ENCODE data around the gene TSG101. TPM values are rescaled to one million over a fixed set of nuclear protein-coding genes. Genes with fewer than 3 reads are reported as not detected.

Gene TSG101
- total RNA-seq, 1 experiment from 2014 or later: 86.6 TPM

DNA sequence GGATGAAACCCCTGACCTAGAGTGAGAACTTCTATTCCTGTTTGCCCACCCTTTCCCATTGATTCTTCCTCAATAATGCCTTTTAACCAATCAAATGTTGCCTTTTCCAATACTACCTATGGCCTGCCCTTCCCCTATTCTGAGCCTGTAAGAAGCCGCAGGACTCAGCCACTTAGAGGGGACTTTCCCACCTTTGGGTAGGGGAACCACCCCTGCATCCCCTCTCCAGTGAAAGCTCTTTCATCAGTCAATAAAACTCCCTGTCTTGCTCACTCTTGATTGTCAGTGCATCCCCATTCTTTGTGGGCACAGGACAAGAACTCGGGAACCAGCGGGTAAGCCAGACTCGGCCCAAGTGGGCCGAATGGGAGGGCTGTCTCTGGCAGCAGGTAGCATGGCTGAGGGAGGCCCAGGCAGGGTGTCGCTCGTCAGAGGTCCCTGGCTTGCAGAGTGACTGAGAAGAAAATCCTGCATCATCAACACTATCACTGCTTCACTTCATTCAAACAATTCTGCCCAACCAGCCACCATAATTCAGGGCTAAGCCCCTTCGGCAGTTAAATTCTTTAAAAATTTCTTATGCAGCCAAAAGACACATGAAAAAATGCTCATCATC lies 40.7 kb downstream of the TSG101 start:
- Histone ChIP-seq H3K4me3 (ENCODE audit: low read depth, low read length) (no peak overlapping the region), H3K27me3 (replicated peaks; ENCODE audit: control insufficient read depth, insufficient read depth, low read length) (no peaks in the 10 kb centered on the region), H3K36me3 (ENCODE audit: control insufficient read depth, insufficient read depth, low read length) (no peaks in the 10 kb centered on the region; the same call in none of the 2 replicates), H3K9me3 (no peaks in the 10 kb centered on the region), H3K4me1 (peaks cover 3% of the 10 kb centered on the region; the same call in 1 of the 2 replicates)
- CTCF ChIA-PET: no interaction called here
- BruUV-seq (replicated peaks): no TSS peak
- intact Hi-C loops (cut with micrococcal nuclease; ENCODE audit: unreplicated experiment): no loop called here
- no peak overlapping the region for H3K4me3 Mint-ChIP-seq (ENCODE audit: unreplicated experiment)
- no peaks in the 10 kb centered on the region for H3K27me3 Mint-ChIP-seq (ENCODE audit: insufficient read depth, unreplicated experiment)
- no peak for DNase-seq
- POLR2A ChIA-PET: no interaction called here
- H3K9me3 Mint-ChIP-seq (ENCODE audit: unreplicated experiment): no peaks in the 10 kb centered on the region
- peaks cover 66% of the 10 kb centered on the region for H3K36me3 Mint-ChIP-seq (ENCODE audit: insufficient read depth, unreplicated experiment)
- no peak for TF ChIP-seq CTCF (IDR thresholded peaks at IDR 0.05; ENCODE audit: insufficient read depth in 1 of 2, low read depth in 1 of 2, low read length in 1 of 2, severe bottlenecking in 1 of 2, unreplicated experiment in 1 of 2)
- H3K27ac Mint-ChIP-seq (ENCODE audit: unreplicated experiment): no peak overlapping the region
- H3K4me1 Mint-ChIP-seq (ENCODE audit: low read depth, unreplicated experiment): no peaks in the 10 kb centered on the region

GRCh38 chr11:18479063-18479462 lies 47.7 kb downstream of the TSG101 start:
- Histone ChIP-seq H3K9me3 (no peaks in the 10 kb centered on the region), H3K4me3 (ENCODE audit: low read depth, low read length) (no peak overlapping the region), H3K36me3 (ENCODE audit: control insufficient read depth, insufficient read depth, low read length) (no peaks in the 10 kb centered on the region; the same call in 1 of the 2 replicates), H3K27me3 (replicated peaks; ENCODE audit: control insufficient read depth, insufficient read depth, low read length) (no peaks in the 10 kb centered on the region), H3K4me1 (no peaks in the 10 kb centered on the region)
- ChIA-PET CTCF (no interaction called here), POLR2A (no interaction called here)
- TF ChIP-seq CTCF (IDR thresholded peaks at IDR 0.05; ENCODE audit: insufficient read depth in 1 of 2, low read depth in 1 of 2, low read length in 1 of 2, severe bottlenecking in 1 of 2, unreplicated experiment in 1 of 2): no peak
- no TSS peak for BruUV-seq (replicated peaks)
- no peak overlapping the region for H3K4me3 Mint-ChIP-seq (ENCODE audit: unreplicated experiment)
- no peak for DNase-seq
- peaks cover 82% of the 10 kb centered on the region for H3K36me3 Mint-ChIP-seq (ENCODE audit: insufficient read depth, unreplicated experiment)
- intact Hi-C loops (cut with micrococcal nuclease; ENCODE audit: unreplicated experiment): no loop called here
- H3K27ac Mint-ChIP-seq (ENCODE audit: unreplicated experiment): no peak overlapping the region
- H3K4me1 Mint-ChIP-seq (ENCODE audit: low read depth, unreplicated experiment): no peaks in the 10 kb centered on the region
- no peaks in the 10 kb centered on the region for H3K9me3 Mint-ChIP-seq (ENCODE audit: unreplicated experiment)
- no peaks in the 10 kb centered on the region for H3K27me3 Mint-ChIP-seq (ENCODE audit: insufficient read depth, unreplicated experiment)

DNA sequence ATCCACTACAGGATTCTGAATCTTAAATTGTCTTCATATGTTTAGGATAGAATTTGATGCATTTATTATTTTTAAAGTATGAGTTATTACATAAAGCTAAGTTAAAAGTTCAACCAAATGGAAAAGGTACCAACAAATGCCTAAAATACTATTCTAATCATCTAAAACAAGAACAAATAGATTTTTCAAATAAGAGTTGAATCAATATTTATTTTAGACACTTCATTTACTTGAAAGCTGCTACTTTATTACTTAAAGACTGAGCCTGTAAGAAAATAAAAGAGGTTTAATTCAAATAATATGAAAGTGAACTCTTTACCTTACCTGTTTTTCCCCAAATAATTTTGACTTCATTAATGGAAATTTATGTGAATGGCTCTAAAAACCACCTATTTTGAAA lies 54.2 kb downstream of the TSG101 start:
- Mint-ChIP-seq H3K27ac (ENCODE audit: unreplicated experiment) (no peak overlapping the region), H3K27me3 (ENCODE audit: insufficient read depth, unreplicated experiment) (no peaks in the 10 kb centered on the region), H3K4me1 (ENCODE audit: low read depth, unreplicated experiment) (no peaks in the 10 kb centered on the region), H3K36me3 (ENCODE audit: insufficient read depth, unreplicated experiment) (peaks cover 26% of the 10 kb centered on the region), H3K9me3 (ENCODE audit: unreplicated experiment) (no peaks in the 10 kb centered on the region), H3K4me3 (ENCODE audit: unreplicated experiment) (no peak overlapping the region)
- no peak for TF ChIP-seq CTCF (IDR thresholded peaks at IDR 0.05; ENCODE audit: insufficient read depth in 1 of 2, low read depth in 1 of 2, low read length in 1 of 2, severe bottlenecking in 1 of 2, unreplicated experiment in 1 of 2)
- no peaks in the 10 kb centered on the region for H3K27me3 ChIP-seq (replicated peaks; ENCODE audit: control insufficient read depth, insufficient read depth, low read length)
- CTCF ChIA-PET: no interaction called here
- POLR2A ChIA-PET: no interaction called here
- no TSS peak for BruUV-seq (replicated peaks)
- intact Hi-C loops (cut with micrococcal nuclease; ENCODE audit: unreplicated experiment): no loop called here
- H3K9me3 ChIP-seq: no peaks in the 10 kb centered on the region
- H3K4me1 ChIP-seq: 0 out of 2 replicates have a peak, but pooled peaks cover 3% of the 10 kb centered on the region
- H3K36me3 ChIP-seq (ENCODE audit: control insufficient read depth, insufficient read depth, low read length): no peaks in the 10 kb centered on the region; the same call in 1 of the 2 replicates
- no peak for DNase-seq
- no peak overlapping the region for H3K4me3 ChIP-seq (ENCODE audit: low read depth, low read length)

Measured in Caco-2 (cell line).